NCI-H2107 treated with DMSO at 0.1 percent for 48 hours (cell line): ENCODE data around the gene SENP3.

Experiments used
- DNase-seq: peaks from one replicate; lab custom pipeline; 2025; ENCODE audit not compliant: unreplicated experiment; lab: John Stamatoyannopoulos, UW

Gene SENP3

DNA sequence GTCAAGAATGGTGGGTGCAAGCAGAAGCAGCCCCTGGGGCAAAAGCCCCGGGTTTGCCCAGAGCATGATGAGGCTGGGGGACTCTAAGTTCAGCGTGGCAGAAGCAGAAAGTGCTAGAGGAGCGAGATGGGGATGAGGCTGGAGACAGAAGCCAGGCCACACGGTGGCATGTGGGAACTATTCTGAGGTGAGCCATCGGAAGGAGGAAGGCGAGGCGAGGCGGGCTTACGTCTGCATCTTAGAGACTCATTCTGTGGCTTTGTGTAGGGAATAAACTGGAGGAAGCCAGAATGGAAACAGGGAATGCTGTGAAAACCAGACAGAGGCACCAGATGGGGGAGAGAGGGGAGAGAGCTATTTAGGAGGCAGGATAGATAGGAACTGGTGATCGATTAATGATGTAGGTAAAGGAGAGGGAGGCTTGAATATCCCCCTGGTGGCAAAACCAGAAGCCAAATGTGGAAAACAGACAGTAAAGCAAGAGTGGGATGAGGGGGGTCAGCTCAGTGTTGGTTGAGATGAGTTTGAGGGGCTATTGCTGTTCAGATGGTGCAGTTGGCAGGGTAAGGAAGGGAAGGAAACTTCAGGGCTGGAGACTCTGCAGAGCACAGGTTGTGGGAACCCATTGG is 6.3 kb upstream of the SENP3 start:
- no peak for DNase-seq

DNA sequence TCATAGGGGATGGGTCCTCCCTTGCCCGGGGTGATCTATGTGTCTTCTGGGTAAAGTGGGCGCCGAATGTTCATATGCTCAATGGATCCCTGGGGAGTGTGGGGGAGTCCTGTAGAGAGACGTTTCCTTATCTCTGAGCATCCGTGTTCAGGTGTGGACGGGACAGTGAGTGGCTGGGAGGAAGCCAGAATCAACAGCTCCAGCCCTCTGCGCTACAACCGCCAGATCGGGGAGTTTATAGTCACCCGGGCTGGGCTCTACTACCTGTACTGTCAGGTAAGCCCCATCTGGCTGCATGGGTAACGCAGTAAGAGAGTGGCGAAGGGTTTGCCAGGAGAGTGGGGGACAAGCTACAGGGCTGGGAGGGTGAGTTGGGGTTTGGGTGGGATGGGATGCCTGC is 5.1 kb upstream of the SENP3 start:
- no peak for DNase-seq

DNA sequence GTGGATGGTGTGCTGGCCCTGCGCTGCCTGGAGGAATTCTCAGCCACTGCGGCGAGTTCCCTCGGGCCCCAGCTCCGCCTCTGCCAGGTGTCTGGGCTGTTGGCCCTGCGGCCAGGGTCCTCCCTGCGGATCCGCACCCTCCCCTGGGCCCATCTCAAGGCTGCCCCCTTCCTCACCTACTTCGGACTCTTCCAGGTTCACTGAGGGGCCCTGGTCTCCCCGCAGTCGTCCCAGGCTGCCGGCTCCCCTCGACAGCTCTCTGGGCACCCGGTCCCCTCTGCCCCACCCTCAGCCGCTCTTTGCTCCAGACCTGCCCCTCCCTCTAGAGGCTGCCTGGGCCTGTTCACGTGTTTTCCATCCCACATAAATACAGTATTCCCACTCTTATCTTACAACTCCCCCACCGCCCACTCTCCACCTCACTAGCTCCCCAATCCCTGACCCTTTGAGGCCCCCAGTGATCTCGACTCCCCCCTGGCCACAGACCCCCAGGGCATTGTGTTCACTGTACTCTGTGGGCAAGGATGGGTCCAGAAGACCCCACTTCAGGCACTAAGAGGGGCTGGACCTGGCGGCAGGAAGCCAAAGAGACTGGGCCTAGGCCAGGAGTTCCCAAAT is 4.5 kb upstream of the SENP3 start:
- DNase-seq = no peak

DNA sequence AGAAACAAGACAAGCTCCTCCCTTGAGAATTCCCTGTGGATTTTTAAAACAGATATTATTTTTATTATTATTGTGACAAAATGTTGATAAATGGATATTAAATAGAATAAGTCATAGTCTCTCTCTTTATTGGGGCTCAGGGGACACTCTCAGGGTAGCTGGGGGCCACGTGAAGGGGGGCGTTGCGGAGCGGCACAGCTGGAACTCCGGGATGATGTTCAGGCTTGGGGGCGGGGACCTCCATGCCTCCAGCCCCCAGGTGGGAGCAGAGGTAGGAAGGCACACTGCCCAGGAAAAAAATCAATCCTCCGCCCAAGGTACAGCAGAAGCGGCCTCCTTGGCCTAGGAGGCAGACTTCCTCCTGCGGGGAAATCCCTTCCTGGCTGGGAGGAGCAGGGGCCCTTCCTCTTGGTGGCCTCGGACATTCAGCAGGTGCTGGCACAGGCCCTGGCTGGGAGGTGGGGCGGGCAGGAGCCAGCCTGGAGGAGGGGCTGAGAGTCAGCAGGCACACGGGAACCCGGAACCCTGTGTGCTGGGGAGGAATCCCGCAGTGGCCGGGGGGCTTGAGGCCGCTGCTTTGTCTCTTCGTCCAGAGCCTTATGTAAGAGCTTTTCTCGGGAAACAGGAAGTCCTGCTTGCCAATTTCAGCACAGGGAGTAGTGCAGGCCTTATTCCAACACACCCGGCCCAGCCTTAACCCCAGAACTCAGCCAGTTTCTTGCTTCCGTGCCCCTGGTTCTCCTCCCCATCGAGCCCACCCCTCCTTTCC is 3.8 kb upstream of the SENP3 start:
- no peak for DNase-seq

DNA sequence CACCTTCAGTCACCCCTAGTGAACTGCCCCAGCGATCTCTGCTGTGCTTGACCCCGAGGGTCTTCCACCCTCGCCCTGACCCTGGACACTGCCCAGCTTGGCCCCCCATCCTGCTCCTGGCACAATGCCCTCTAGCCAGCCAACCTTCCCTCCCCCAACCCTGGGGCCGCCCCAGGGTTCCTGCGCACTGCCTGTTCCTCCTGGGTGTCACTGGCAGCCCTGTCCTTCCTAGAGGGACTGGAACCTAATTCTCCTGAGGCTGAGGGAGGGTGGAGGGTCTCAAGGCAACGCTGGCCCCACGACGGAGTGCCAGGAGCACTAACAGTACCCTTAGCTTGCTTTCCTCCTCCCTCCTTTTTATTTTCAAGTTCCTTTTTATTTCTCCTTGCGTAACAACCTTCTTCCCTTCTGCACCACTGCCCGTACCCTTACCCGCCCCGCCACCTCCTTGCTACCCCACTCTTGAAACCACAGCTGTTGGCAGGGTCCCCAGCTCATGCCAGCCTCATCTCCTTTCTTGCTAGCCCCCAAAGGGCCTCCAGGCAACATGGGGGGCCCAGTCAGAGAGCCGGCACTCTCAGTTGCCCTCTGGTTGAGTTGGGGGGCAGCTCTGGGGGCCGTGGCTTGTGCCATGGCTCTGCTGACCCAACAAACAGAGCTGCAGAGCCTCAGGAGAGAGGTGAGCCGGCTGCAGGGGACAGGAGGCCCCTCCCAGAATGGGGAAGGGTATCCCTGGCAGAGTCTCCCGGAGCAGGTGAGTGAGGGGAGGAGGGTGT is 3.0 kb upstream of the SENP3 start, which contains the start of gene TNFSF13:
Gene TNFSF13 (plus strand): TSS at position 207 of the 776 bp plus-strand sequence. CDS start 290 bp downstream, at position 497.
- no peak for DNase-seq

DNA sequence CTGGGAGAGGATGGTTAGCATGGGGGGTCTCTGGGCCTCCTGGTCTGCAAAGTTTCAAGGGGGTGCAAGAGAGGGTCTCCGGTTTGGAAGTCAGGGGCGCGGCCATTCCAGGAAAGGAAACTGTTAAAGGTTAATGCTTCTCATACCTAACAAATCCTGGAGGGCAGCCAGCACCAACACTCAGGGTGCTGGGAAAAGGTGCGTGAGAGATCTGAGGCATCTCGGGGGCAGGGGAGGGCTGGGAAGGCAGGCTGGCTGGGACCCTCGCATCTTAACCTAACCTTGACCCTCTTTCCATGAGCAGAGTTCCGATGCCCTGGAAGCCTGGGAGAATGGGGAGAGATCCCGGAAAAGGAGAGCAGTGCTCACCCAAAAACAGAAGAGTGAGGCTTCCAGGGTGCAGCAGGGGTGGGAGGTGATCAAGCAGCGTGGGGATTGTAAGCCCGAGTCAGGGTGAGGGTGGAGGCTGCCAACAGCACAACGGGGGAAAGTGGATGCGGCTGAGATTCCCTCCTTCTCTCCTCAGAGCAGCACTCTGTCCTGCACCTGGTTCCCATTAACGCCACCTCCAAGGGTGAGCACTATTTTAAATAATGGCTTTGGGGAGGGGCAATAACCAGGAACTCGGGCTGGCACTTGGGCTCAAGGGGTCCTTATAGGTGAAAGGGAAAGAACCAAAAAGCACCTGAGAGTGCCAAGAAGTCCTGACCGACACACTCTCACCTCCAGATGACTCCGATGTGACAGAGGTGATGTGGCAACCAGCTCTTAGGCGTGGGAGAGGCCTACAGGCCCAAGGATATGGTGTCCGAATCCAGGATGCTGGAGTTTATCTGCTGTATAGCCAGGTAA is 2.2 kb upstream of the SENP3 start:
- DNase-seq = no peak

DNA sequence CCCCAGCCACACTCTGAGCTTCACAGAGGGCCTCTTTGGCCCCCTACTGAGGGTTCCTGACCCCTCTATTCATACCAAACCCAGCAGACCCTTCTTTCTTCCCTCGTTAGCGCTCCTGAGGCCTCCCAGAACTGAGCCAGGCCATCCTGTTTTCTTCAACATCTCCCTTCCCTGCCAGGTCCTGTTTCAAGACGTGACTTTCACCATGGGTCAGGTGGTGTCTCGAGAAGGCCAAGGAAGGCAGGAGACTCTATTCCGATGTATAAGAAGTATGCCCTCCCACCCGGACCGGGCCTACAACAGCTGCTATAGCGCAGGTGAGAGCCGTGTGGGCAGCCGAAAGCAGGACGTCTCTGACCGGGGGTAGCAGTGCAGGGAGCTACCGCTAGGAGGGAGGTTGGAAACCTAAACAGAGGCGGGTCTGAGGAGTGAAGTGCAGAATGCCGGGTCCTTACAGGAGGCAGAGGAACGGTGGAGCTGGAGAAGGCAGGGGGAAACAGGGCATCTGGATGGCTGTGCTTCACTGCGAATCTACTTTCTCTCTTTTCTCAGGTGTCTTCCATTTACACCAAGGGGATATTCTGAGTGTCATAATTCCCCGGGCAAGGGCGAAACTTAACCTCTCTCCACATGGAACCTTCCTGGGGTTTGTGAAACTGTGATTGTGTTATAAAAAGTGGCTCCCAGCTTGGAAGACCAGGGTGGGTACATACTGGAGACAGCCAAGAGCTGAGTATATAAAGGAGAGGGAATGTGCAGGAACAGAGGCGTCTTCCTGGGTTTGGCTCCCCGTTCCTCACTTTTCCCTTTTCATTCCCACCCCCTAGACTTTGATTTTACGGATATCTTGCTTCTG is 1.3 kb upstream of the SENP3 start:
- no peak for DNase-seq

DNA sequence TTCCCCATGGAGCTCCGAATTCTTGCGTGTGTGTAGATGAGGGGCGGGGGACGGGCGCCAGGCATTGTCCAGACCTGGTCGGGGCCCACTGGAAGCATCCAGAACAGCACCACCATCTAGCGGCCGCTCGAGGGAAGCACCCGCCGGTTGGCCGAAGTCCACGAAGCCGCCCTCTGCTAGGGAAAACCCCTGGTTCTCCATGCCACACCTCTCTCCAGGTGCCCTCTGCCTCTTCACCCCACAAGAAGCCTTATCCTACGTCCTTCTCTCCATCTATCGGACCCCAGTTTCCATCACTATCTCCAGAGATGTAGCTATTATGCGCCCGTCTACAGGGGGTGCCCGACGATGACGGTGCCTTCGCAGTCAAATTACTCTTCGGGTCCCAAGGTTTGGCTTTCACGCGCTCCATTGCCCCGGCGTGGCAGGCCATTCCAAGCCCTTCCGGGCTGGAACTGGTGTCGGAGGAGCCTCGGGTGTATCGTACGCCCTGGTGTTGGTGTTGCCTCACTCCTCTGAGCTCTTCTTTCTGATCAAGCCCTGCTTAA is 617 bp upstream of the SENP3 start:
- peak; percentile 59 for DNase-seq

DNA sequence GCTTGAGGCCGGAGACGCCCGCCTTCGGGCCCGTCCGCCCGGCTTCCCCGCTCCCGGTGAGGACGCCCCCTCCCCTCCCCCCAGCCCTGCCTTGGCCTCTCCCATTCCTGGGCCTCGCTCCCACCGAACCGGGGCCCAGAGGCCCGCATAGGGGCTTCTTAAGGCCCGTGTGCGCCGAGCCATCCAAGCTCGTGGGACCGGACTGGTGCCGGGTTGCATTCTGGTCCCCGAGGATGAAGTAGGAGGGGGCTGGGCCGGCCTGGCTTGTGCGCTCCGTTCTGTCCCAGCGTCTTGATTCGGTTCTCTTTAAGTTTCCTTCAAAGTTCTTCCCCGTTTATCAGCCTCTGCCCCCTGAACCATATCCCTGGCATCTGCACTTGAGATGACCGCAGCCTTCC is 488 bp downstream of the SENP3 start:
- DNase-seq = no peak

DNA sequence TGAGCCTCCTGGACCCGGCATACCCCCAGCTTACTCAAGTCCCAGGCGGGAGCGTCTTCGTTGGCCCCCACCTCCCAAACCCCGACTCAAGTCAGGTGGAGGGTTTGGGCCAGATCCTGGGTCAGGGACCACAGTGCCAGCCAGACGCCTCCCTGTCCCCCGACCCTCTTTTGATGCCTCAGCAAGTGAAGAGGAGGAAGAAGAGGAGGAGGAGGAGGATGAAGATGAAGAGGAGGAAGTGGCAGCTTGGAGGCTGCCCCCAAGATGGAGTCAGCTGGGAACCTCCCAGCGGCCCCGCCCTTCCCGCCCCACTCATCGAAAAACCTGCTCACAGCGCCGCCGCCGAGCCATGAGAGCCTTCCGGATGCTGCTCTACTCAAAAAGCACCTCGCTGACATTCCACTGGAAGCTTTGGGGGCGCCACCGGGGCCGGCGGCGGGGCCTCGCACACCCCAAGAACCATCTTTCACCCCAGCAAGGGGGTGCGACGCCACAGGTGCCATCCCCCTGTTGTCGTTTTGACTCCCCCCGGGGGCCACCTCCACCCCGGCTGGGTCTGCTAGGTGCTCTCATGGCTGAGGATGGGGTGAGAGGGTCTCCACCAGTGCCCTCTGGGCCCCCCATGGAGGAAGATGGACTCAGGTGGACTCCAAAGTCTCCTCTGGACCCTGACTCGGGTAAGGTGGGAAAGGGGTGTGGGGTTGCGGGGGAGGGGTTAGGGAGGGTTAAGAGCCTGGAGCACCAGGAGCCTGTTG is 1.6 kb downstream of the SENP3 start:
- no peak for DNase-seq

DNA sequence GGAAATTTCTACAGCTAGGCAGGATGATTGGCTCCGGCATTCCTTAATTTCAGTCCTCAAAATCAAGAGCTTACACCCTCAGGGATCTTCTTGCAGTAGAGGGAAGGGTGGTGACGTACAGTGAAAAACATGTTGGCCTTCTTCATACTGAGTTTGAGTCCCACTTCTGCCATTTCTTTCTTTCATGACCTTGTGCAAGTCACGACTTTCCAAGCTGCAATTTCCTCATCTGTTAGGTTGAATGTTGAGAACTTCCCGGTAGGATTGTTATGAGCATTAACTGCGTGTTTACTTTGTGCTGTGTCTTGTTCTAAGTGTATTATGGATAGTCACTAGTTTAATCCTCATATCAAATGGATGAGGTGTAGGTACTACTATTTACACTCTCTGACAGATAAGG is 7.9 kb downstream of the SENP3 start:
- DNase-seq = no peak

DNA sequence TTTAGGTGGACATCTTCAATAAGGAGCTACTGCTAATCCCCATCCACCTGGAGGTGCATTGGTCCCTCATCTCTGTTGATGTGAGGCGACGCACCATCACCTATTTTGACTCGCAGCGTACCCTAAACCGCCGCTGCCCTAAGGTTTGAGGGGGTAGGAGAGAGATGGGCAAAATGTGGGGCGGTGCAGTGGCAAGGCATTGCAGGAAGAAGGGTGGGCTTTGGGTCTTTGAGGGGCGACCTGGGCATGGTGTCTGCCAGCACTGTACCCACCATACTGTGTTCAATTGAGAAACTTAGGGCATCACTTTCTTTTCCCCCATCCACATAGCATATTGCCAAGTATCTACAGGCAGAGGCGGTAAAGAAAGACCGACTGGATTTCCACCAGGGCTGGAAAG is 8.6 kb downstream of the SENP3 start:
- no peak for DNase-seq

DNA sequence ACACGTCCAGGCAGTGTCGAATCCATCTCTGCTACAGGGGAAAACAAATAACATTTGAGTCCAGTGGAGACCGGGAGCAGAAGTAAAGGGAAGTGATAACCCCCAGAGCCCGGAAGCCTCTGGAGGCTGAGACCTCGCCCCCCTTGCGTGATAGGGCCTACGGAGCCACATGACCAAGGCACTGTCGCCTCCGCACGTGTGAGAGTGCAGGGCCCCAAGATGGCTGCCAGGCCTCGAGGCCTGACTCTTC is 10.5 kb downstream of the SENP3 start:
- DNase-seq = no peak

DNA sequence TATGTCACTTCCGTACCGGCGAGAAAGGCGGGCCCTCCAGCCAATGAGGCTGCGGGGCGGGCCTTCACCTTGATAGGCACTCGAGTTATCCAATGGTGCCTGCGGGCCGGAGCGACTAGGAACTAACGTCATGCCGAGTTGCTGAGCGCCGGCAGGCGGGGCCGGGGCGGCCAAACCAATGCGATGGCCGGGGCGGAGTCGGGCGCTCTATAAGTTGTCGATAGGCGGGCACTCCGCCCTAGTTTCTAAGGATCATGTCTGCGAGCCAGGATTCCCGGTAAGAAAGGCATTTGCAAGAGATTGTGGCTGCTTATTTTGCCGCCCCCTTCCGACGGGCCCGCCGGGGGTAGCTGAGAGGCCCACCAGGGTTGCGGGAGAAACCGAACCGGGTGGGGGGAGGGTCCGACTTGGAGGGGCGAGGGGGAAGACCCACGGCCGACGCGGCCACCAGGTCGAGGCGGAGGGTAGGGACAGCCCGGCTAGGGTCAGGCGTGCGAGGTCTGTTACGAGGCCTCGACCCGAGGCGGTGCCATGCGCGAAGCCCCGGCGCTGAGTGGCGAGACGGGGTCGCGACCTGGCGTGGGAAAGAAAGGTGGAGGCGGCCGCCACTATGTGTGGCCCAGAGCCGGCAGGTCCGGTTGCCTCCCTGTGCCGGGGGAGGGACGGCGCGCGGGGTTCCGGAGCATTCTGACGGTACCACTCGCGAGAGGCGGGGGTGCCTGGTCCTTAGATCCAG is 11.0 kb downstream of the SENP3 start:
- DNase-seq = peak; percentile 76

DNA sequence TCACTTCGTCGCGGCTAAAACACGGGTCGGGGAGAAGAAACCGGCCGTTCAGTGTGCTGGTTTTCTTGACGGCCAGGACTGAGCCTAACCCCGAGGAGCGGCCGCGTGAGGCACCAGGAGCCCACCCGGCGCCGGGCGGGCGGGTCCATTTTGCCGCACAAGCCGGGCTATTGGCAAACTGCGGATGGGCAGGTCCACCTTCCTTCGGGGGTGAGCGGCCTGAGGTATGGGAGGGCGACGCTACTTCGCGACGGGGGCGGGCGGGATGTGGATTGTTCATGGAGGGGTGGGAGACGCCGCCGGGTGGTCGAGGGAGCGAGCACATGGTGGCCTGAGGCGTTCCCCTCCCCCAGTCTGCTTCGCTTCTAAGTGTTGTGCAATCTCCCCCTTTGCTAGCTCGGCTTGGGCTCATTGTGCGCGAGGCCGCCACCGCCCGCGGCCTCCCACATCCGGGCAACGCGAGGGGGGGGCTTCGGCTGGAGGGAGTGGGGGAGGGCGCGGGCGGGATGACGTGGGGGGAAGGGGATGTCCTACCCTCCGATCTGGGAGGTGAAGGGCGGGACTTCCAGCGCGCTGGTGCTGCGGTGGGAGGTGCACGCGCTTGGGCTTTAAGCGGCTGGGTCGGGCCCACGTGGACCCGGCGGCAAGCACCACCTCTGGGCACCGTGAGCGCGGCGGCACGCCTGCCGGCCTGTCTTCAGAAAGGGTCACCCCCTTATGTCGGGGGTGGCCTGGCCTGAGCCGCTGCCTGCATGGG is 11.8 kb downstream of the SENP3 start:
- DNase-seq = no peak

DNA sequence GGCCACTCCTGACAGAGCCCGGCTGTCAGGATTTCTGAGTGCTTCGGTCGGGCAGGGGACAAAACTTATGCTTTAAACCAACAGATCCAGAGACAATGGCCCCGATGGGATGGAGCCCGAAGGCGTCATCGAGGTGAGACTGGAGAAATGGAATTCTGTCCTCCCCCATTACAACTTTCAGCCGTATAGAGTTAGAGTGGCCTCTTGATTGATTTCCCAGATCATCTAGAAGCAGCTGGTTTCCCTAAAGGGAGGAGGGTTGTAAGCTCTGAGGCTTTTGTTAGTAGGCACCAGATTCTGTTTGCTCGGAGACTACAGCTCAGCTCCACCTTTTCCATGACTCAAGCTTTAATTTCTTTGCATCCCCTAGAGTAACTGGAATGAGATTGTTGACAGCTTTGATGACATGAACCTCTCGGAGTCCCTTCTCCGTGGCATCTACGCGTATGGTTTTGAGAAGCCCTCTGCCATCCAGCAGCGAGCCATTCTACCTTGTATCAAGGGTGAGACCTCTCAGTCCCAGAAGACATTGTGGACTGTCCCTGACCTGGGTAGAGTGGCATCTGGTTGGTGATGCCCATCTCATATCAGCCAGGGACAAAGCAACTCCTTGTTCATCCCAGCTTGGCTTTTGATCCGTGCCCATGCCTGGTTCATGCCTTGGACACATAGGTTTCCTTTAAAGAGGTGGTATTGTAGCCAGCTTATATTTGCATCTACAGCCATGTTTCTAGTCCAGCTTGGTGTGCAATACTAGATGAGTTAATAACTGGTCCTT is 12.6 kb downstream of the SENP3 start:
- DNase-seq = no peak

DNA sequence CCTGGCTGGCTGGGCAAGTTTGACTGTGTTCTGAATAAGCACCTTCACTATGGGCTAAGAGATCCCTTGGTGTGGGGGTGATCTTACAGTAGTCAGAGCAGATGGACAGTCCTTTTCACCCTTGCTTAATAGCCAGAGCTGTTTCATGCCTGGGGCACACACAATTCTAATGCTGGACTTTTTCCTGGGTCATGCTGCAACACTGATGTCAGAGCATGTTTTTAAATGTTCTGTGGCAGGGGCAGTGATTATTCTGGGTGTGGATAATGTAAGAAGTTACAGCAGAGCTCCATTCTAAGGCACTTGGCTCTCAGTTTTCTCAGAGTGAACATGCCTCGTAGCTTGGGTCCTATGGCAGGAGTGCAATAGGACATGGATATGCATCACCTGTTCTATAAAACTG is 13.8 kb downstream of the SENP3 start:
- DNase-seq = no peak
